KMS-11 (cell line): Measurements from ENCODE around the gene WDR5B.
"Not testable (repeated sequence)": the region's sequence is repeated elsewhere in the genome, so short reads cannot be mapped to it uniquely, and the experiment has no call there.

Experiments
- H2AFZ ChIP-seq: fragments of 200-600 bp; sonication (generic); 2 replicates; pipeline ENCODE4 v1.6.1; 2016; ENCODE audit warnings: antibody characterized with exemption, mixed run types, low read depth
- H3K27ac ChIP-seq: fragments of 200-600 bp; sonication (generic); 2 replicates; pipeline ENCODE4 v1.6.1; 2016; ENCODE audit warnings: mild to moderate bottlenecking, mixed run types
- H3K27me3 ChIP-seq: fragments of 200-600 bp; sonication (generic); 2 replicates; pipeline ENCODE4 v1.6.1; 2017; ENCODE audit warnings: mild to moderate bottlenecking, low read depth, mixed run types, moderate library complexity; ENCODE audit not compliant: insufficient read depth
- H3K36me3 ChIP-seq: fragments of 200-600 bp; sonication (generic); 2 replicates; pipeline ENCODE4 v1.6.1; 2017; ENCODE audit warnings: mild to moderate bottlenecking, mixed run types; ENCODE audit not compliant: insufficient read depth
- H3K4me1 ChIP-seq: fragments of 200-600 bp; sonication (generic); 2 replicates; pipeline ENCODE4 v1.6.1; 2016; ENCODE audit warnings: mild to moderate bottlenecking, low read depth, mixed run types; ENCODE audit not compliant: poor library complexity, severe bottlenecking
- H3K4me2 ChIP-seq: fragments of 200-600 bp; sonication (generic); 2 replicates; pipeline ENCODE4 v1.7.0; 2016; ENCODE audit warnings: mild to moderate bottlenecking, mixed run types
- H3K4me3 ChIP-seq: fragments of 200-600 bp; sonication (generic); IDR thresholded peaks from 2 replicates; pipeline ENCODE4 v1.6.1; 2017; ENCODE audit warnings: low read depth, low read length, mixed read lengths; ENCODE audit not compliant: insufficient read depth
- H3K79me2 ChIP-seq: fragments of 200-600 bp; sonication (generic); 2 replicates; pipeline ENCODE4 v1.6.1; 2016; ENCODE audit warnings: low read depth, mixed run types; ENCODE audit not compliant: insufficient read depth
- H3K9ac ChIP-seq: fragments of 200-600 bp; sonication (generic); 2 replicates; pipeline ENCODE4 v1.6.1; 2016; ENCODE audit warnings: mild to moderate bottlenecking, mixed run types
- H4K20me1 ChIP-seq: fragments of 200-600 bp; sonication (generic); 2 replicates; pipeline ENCODE4 v1.6.1; 2016; ENCODE audit warnings: mild to moderate bottlenecking, mixed run types; ENCODE audit not compliant: insufficient read depth
- TF ChIP-seq, protein P1 (sequence below): fragments of 200-600 bp; sonication (generic); conservative IDR thresholded peaks from 2 replicates; pipeline ENCODE4 v1.6.1; 2017; ENCODE audit warnings: low read depth, mild to moderate bottlenecking, antibody characterized with exemption, low read length, moderate library complexity, mixed read lengths

Gene WDR5B

DNA sequence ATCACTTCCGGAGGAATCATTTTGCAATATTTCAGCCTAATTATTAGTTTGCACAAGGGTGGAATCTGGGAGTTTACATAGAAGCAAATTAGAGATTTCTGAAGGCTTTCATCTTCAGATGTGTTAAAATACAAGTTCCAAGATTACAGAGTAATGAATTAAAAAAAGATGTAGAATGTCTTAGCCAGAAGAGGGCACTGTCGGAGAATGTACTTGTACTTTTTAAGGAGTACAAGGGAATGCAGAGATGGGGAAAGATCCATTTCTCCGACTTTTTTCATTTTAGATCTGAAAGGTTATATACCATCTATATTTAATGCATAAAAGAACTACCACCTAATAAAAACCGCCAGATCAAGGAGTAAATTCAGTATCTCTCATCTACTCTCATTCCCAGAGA lies 43.1 kb upstream of the WDR5B start:
- Histone ChIP-seq H3K27me3 (no peaks in the 10 kb centered on the region), H3K4me3 (no peak overlapping the region), H4K20me1 (no peaks in the 10 kb centered on the region), H3K79me2 (no peaks in the 10 kb centered on the region), H3K36me3 (0 out of 2 replicates have a peak, but pooled peaks cover 4% of the 10 kb centered on the region), H2AFZ (no peak overlapping the region), H3K4me2 (no peak overlapping the region), H3K27ac (no peak overlapping the region), H3K4me1 (no peaks in the 10 kb centered on the region), H3K9ac (no peak overlapping the region)
- TF ChIP-seq, protein P1, sequence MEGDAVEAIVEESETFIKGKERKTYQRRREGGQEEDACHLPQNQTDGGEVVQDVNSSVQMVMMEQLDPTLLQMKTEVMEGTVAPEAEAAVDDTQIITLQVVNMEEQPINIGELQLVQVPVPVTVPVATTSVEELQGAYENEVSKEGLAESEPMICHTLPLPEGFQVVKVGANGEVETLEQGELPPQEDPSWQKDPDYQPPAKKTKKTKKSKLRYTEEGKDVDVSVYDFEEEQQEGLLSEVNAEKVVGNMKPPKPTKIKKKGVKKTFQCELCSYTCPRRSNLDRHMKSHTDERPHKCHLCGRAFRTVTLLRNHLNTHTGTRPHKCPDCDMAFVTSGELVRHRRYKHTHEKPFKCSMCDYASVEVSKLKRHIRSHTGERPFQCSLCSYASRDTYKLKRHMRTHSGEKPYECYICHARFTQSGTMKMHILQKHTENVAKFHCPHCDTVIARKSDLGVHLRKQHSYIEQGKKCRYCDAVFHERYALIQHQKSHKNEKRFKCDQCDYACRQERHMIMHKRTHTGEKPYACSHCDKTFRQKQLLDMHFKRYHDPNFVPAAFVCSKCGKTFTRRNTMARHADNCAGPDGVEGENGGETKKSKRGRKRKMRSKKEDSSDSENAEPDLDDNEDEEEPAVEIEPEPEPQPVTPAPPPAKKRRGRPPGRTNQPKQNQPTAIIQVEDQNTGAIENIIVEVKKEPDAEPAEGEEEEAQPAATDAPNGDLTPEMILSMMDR, result peak; percentile 66

DNA sequence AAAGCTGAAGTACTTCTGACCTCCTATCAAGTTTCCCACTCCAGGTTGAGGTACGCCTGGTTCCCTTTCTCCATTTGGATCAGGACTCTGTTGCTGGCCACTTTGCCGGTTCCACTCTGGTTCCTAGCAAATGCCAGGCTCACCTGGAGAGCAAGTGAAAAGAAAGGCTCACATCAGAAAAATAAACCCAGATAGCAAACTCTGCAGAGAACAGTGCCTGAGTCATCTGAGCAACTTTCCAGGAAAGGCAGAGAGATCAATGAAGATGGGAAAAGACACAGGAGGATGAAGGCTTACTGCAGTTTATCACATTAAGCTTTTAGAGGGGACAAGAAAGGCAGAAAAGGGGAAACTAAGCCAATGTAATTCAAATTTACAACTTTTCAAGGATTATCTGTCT lies 41.8 kb upstream of the WDR5B start:
- H3K36me3 ChIP-seq, result 0 out of 2 replicates have a peak, but pooled peaks cover 4% of the 10 kb centered on the region
- no peaks in the 10 kb centered on the region for H3K27me3 ChIP-seq
- TF ChIP-seq, protein P1, result no peak
- no peak overlapping the region for H3K4me2 ChIP-seq
- no peaks in the 10 kb centered on the region for H3K4me1 ChIP-seq
- H4K20me1 ChIP-seq, result no peaks in the 10 kb centered on the region
- H3K27ac ChIP-seq, result no peak overlapping the region
- no peak overlapping the region for H3K9ac ChIP-seq
- H3K79me2 ChIP-seq, result no peaks in the 10 kb centered on the region
- H2AFZ ChIP-seq, result no peak overlapping the region
- H3K4me3 ChIP-seq, result no peak overlapping the region

DNA sequence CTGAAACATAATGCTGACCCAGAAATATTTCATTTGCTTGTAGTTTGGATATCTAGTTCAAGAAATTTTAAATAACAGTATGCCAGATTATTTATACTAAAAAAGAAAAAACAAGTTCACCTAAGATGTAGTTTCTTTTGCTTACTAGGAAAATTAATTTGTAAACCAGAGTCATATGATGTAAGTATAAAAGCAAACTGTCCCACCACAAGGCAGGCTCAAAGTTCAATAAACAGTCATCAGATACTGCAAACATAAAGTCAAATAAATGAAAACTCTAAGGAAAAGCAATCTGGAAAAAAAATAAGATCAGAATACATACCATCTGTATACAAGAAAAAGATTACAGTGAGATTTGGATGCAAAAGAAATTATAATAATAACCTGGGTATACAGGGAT lies 40.2 kb upstream of the WDR5B start:
- peaks cover 4% of the 10 kb centered on the region; the same call in 1 of the 2 replicates for H3K36me3 ChIP-seq

DNA sequence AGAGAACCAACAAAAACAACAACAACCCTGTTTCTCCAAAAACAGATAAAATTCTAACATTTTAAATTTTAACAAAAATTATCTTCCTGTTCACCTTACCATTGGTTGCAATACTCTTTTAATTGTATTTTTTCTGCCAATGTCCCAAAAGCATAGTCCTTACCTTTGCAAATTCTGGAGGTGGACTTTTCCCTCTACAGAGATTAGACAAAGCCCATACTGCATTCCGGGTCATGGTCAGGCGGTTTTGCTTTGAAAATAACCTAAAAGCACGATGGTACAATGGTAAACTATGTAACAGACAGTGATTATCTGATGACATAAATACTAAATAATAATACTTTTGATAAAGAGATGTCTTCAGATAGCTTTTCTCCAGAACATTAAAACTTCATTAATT lies 35.5 kb upstream of the WDR5B start:
- no peaks in the 10 kb centered on the region for H3K27me3 ChIP-seq
- H3K4me3 ChIP-seq, result no peak overlapping the region
- peaks cover 8% of the 10 kb centered on the region; the same call in 1 of the 2 replicates for H3K36me3 ChIP-seq
- TF ChIP-seq, protein P1, result no peak
- H3K4me2 ChIP-seq, result no peak overlapping the region
- H3K27ac ChIP-seq, result no peak overlapping the region
- H3K4me1 ChIP-seq, result no peaks in the 10 kb centered on the region
- H3K79me2 ChIP-seq, result no peaks in the 10 kb centered on the region
- no peak overlapping the region for H3K9ac ChIP-seq
- H4K20me1 ChIP-seq, result no peaks in the 10 kb centered on the region
- H2AFZ ChIP-seq, result no peak overlapping the region

More for the DNA sequence above, 40.2 kb upstream of the WDR5B start:
- Histone ChIP-seq H3K9ac (no peak overlapping the region), H4K20me1 (no peaks in the 10 kb centered on the region), H3K4me1 (no peaks in the 10 kb centered on the region), H3K4me3 (no peak overlapping the region), H3K27me3 (no peaks in the 10 kb centered on the region), H3K79me2 (no peaks in the 10 kb centered on the region), H2AFZ (no peak overlapping the region), H3K4me2 (no peak overlapping the region), H3K27ac (no peak overlapping the region)
- TF ChIP-seq, protein P1, result no peak

DNA sequence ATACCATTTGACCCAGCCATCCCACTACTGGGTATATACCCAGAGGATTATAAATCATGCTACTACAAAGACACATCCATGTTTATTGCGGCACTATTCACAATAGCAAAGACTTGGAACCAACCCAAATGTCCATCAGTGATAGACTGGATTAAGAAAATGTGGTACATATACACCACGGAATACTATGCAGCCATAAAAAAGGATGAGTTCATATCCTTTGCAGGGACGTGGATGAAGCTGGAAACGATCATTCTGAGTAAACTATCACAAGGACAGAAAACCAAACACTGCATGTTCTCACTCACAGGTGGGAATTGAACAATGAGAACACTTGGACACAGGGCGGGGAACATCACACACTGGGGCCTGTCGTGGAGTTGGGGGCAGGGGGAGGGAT lies 32.4 kb upstream of the WDR5B start:
- H3K9ac ChIP-seq, H3K27me3 ChIP-seq, H3K79me2 ChIP-seq, H4K20me1 ChIP-seq, H2AFZ ChIP-seq, H3K4me3 ChIP-seq, H3K4me1 ChIP-seq, H3K4me2 ChIP-seq, H3K27ac ChIP-seq, H3K36me3 ChIP-seq: not testable (repeated sequence)

DNA sequence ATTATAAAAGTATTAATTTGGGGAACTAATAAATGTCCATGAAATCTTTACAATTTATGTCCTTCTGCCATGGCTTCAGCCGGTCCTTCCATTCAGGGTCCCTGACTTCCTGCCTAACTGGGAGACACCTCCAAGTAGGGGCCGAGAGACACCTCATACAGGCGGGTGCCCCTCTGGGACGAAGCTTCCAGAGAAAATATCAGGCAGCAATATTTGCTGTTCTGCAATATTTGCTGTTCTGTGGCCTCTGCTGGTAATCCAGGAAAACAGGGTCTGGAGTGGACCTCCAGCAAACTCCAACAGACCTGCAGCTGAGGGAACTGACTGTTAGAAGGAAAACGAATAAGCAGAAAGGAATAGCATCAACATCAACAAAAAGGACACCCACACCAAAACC lies 28.6 kb upstream of the WDR5B start:
- not testable (repeated sequence) for H2AFZ ChIP-seq, H4K20me1 ChIP-seq, H3K4me3 ChIP-seq, H3K4me1 ChIP-seq, H3K36me3 ChIP-seq, H3K9ac ChIP-seq, H3K4me2 ChIP-seq, H3K27ac ChIP-seq, H3K27me3 ChIP-seq, H3K79me2 ChIP-seq

DNA sequence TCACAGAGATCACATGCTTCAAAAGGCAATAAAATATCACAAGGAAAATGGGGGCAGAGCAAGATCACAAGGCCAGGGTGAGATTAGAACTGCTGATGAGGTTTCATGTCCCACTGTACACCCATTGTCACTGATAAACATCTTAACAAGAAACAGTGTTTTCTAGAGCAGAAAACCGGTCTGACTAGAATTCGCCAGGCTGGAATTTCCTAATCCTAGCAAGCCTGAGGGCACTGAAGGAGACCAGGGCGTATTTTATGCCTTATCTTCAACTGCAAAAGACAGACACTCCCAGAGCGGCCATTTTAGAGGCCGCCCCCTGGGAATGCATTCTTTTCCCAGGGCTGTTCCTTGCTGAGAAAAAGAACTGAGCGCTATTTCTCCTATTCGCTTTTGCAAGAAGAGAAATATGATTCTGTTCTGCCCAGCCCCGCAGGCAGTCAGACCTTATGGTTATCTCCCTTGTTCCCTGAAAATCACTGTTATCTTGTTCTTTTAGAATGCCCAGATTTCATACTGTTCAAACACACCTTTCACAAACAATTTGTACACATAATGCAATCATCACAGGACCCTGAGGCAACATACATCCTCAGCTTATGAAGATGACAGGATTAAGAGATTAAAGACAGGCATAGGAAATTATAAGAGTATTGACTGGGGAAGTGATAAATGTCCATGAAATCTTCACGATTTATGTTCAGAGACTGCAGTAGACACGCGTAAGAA lies 28.1 kb upstream of the WDR5B start:
- not testable (repeated sequence) for H3K79me2 ChIP-seq, H3K27ac ChIP-seq, H3K4me2 ChIP-seq, H3K9ac ChIP-seq, H3K4me3 ChIP-seq, H4K20me1 ChIP-seq, H3K36me3 ChIP-seq, H2AFZ ChIP-seq, H3K4me1 ChIP-seq, H3K27me3 ChIP-seq
